HG02798 (cell line): ENCODE measurements around the gene MOB3A.

Experiments used
- ATAC-seq: cut with Tn5 transposase; IDR thresholded peaks from one replicate; pipeline ENCODE4 v1.9.1; 2021; ENCODE audit warnings: mild to moderate bottlenecking; ENCODE audit not compliant: unreplicated experiment, poor library complexity

MOB3A gene

DNA sequence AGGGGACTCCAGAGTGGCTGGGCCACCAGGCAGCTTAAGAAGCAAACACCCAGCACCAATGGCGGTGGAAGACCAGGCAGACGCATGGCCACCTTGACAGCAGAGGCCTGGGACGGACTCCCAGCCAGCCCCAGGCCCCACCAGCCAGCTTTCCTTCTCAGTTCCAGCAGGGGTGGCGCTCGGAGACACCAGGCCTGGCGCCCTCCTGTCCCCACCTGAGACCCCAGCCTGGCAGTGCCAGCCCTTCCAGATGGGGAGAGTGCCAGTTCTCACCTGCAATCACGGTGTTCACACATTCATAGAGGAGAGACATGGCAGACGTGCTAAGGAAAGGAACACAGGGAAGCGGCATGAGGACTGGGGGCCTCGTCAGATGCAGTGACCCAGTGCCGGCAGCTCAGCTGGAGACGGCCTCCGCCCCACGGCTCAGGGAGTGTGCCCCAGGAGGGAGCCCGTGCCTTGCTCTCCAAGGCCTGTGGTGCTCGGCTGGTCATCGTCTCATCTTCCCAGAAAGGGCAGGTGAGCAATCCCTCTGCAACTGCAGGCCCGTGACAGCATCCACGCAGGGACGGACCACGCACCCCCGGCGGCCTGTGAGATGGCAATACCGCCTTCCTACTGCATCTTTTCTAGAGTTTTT, 30.9 kb upstream of the MOB3A start:
- ATAC-seq: no peak

DNA sequence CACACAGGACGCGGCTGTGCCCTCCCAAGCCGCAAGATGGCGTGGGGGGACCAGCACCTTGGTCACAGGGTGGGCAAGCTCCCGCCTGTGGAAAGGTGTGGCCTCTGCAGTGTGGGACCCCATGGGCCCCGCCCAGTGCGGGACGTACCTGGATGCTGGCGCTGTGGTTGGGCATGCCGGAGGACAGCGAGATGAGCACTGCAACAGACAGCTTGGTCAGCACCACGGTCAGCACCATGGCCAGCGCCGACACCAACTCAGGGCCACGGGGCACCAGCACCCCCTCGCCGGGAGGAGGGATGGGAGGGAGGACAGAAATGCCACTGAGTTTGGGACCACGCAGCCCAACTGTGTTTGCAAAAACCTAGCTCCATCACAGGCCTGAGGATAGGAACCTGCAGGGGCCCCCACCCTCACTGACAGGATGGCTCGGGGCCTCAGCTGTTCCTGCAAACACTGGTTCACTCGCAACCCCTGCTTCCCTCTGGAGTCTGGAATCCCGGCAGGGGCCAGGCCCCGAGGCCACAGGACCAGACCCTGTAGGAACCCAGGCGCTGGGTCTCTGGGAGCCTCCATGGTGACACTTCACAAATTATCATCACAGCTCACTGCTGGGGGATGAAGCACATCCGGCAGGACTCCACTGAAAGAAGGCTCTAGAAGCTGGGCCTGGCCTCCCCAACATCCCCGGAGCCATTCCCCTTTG, 27.7 kb upstream of the MOB3A start:
- no peak for ATAC-seq

DNA sequence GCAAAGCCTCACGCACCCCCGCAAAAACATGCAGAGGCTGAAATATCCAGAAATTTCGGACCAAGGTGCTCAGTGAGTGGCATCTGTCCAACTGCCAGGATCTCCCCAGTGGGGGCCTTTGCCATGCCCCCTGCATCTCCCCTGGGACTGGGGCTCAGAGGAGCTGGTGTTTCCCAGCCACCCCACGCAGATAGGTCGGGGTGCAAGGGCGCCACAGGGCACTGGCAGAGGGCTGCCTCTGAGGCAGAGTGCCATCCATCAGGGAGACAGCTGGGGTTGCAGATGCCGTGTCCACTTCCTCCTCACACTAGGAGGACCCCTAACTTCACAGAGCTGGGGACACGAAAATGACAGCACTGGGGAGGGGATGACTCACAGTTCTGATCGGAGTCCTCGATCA, 26.9 kb upstream of the MOB3A start:
- ATAC-seq: no peak

DNA sequence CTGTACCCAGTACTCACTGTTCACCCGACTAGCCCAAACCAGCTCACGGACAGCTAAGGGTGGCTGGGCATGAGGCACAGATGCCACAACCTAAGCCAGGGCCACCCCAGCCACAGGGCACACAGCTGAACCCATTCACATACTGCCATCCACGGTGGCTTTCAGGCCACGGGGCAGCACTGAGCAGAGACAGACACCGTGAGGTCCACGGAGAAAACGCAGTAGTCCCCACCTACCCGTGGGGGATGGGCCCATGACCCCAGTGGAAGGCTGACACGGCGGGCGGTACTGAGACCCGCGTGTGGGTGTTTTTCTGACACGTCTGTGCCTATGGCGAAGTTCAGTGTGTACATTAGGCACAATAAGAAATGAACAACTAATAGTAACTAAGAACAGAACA, 26.1 kb upstream of the MOB3A start:
- ATAC-seq: no peak

DNA sequence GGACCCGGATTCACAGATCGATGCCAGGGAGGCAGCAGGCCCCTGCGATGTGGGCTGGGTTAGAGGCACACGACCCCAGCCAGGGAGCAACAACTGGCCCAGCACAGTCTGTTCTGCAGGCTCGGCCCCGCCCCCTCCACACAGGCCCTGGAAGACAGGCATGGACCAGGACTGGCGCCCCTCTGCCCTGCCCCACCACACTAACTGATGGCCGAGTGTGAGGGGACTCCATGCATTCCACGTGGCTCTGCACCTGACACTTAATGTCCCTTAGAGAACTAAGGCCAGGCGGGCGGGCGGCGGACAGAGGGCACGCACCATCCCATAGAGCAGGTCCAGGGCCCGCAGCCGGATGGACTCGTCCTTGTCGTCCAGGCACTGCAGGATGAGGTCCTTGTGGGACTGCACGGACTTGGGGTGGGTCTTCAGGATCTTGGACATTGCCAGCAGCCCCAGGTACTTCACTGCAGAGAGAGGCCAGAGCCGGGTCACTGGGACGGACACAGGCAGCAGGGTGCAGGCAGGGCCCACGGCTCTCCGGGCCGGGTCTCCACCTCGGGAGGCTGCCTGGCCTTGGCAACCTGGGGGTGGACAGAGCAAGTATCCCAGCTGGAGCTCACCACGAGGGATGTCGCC, 25.4 kb upstream of the MOB3A start:
- no peak for ATAC-seq

DNA sequence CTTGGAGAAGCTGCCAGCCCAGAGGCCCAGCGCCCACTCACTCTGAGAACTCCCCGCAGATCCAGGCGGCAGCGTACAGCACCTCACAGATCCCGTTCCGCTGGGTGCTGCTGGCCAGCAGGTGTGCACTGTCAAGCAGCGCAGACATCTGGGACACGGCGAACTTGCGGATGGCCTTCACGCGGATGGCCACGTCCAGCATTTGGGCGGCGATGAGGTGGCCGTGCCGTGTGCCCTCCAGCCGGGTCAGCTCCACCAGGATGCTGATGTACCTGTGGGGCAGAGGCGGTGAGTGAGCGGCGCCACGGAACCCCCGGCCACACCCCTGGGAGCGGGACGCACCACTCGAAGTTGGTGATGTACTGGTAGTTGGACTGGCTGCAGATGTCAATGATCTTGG, 24.7 kb upstream of the MOB3A start:
- no peak for ATAC-seq

DNA sequence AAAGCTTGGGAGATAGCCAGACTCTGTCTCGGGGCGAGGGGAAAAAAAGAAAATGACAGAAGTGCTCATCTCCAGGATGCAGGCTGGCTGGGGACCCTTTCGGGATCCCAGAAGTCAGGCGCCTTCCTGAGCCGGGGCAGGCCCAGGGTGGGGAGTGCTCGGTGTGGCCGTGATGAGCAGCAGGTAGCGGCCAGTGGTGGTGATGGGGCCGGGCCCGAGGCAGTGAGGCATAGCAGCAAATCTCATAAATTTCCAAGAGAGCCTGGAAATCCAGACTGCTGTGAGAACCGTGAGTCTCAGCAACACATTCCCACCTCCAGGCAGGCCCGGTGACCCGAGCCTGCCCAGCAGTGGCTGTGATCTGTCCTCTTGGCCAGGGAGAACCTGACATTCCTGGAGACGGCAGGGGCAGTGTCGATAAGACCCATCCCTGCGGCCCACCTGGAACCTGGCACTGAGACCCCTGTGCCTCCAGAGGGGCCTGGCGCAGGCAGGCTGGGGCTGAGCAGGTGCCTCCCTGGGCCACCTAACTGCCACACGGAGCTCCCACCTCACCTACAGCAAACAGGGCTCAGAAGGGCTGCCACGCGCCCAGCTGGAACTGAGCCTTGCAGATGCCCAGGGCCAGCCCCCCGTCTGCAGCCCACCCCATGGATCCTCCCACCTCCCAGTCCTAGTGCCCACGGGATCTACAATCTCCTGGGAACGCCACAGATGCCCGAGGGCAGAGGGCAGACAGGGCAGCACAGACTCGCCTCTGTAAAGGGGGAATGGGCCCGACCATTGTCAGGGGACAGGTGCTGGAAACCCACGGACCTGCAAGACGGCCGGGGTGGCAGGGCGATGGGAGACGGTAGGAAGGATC, 24.0 kb upstream of the MOB3A start:
- ATAC-seq: no peak

DNA sequence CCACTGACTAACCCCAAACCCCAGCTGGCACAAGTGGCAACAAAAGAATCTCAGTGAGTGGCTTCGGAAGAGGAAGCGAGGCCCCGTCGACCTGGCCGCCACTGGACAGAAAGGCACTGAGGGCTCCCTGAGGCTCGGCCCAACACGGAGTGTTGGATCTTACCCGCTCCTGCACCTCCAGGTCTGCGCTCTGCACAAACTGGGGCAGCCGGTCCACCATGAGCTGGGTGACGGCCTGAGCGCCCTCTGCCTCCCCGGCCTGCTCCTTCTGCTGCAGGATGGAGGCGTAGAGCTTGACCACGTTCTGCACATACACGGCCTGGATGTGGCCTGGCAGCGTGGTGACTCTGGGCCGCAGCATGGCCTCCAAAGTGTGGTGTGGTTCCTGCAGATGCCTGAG, 22.3 kb upstream of the MOB3A start:
- ATAC-seq: no peak

DNA sequence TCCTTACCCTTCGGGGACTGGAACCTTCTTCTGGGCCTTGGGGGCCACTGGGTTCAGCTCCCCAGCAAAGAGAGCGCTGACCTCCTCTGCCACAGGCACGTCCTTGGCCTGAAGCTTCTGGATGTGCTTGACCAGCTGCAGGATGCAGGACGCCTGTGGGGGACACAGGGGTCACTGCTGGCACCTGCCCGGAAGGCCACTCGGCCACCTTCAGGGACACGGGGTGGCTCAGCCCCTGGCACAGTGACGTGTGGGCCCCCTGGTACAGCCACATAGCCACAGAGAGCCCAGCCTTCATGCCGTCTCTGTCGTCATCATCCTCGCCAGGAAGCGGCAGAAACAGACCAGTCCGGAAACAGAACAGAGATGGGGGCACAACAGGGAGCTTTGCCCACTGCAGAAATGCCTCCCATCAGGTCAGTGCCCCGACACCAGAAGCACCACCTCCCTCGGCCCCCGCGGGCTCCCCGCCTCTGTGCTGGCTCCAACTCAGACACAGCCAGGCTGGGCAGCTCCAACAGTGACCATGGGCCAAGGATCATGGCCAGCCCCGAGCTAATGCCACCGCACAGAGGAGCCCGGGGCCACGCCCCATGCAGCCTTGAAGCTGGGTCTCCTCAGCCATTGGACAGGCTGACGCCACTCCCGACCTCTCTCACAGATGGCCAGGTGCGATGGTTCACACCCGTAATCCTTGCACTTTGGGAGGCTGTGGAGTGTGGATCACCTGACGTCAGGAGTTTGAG, 21.3 kb upstream of the MOB3A start:
- no peak for ATAC-seq

DNA sequence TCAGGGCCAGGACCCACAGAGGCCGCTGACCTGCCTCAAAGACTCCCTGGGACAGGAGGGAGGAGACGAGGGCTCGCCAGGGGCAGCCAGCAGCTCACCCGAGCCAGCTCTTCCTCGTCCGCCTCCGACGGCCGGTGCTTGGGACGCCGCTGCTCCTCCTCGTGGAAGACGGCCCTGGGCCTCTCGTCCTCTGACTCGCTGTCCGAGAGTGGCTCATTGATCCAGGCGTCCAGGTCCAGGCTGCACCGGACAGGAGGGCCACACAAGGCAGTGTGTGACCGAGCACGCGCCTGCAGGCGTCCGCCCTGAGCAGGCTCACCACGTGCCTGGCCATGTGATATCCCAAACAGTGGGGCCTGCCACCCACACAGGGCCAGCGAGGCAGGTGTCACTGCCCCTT, 20.4 kb upstream of the MOB3A start:
- no peak for ATAC-seq

DNA sequence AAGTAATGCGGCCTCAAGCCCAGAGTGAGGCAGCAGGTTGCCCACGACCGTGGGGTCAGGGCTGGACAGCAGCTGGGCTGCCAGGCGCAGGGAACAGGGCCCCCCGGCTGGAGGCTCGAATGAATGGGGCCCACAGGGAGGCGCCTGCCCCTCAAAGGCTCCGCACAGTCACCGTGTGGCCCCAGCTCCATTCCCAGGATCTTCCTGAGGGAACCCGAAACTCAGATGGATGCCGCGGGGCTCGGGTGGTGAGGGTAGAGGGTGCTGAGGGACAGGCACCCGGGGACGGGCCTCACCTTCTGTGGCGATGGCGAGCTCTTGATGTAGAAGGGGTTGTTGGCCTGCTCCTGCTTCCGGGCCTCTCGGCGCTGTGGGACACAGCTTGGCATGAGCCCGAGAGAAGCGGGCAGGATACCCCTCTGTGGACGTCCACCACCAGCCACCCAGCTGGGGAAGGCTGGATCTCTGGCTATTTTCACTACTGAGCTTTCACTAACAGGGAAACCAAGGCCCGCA, 19.8 kb upstream of the MOB3A start:
- no peak for ATAC-seq

DNA sequence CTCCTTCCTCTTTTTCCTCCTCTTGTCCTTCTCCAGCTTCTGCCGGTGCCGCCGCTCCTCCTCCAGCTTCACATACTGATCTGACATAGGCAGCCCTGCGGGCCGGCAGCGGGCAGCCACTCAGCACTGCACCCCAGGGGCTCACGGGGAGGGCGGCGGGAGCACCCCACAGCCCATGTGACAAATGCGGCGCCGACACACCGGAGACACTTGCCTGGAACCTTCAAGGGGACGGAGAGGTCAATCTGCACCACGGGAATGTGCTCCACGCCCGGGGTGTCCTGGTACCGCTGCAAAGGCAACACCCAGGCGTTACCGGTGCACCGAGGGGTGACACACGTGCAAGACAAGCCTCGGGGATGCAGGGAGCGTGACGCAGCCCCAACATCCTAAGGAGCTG, 19.2 kb upstream of the MOB3A start:
- no peak for ATAC-seq

DNA sequence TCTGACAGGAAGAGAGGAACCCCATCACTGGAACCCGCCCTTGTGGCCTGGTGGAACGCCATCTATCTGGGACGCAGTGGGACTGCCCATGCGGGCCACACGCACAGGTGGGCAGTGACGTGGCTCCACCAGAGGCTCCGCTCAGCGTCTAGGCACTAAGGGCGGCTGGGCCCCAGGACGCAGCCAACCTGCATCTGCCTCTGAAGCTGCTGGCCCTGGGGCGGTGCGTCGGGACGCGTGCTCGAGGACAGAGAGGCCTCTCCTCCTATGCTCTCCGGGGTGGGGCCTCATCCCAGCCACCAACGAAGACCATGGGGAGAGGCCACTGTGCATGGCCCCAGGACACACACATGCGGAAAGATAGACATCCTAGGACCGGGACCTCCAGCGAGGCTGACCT, 18.7 kb upstream of the MOB3A start:
- no peak for ATAC-seq

DNA sequence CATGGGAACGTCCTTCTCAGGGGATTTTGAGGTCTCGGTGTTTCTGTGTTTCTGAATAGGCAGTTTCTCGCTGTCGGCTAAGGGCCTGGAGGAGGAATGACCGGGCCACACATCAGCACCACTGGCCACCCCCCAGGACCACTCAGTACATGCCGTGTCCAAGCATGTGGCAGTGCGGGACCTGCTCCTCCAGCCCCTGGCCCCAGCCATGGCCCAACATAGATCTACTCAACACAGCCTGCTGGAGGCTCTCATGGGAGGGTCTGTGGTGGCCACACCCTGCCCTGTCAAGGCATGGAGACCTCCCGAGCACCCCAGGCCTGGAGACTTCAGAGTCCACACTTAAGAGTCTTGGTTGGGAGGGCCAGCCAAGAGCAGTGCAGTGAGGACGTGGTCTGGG, 18.1 kb upstream of the MOB3A start:
- ATAC-seq: no peak

DNA sequence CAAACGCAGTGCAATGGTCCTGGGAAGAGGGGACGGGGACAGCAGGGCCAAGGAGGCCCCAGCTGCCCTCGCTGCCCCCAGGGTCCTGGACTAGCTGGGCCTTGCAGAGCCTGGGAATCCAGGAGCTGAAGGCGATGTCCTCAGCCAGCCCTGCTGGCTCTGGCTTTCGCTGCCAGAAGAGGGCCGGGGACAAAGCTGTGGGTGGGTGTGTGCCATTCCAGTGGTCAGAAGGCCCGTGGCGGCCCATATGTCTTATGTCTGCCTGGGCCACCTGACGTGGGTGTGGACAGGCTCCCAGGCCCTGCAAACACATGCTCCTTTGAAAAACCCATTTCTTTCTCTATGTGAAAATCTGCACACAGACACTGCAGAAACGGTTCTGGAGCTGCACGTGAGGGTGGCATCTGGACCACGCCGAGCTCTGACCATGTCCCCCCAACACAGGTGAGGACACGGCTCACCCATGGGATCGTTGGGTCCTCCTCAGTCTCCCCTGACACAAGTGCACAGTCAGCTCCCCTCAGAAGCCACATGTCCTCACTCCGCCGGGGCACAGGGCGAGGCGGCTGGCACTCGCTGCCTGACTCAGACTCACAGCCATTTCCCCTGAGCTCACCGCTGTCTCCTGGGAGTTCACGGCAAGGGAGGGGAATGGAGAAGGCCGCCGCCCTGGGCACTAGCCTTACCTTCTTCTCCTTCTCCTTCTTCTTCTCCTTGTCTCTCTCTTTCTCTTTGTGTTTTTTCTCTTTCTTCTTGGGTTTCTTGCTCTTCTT, 17.5 kb upstream of the MOB3A start:
- ATAC-seq: no peak

DNA sequence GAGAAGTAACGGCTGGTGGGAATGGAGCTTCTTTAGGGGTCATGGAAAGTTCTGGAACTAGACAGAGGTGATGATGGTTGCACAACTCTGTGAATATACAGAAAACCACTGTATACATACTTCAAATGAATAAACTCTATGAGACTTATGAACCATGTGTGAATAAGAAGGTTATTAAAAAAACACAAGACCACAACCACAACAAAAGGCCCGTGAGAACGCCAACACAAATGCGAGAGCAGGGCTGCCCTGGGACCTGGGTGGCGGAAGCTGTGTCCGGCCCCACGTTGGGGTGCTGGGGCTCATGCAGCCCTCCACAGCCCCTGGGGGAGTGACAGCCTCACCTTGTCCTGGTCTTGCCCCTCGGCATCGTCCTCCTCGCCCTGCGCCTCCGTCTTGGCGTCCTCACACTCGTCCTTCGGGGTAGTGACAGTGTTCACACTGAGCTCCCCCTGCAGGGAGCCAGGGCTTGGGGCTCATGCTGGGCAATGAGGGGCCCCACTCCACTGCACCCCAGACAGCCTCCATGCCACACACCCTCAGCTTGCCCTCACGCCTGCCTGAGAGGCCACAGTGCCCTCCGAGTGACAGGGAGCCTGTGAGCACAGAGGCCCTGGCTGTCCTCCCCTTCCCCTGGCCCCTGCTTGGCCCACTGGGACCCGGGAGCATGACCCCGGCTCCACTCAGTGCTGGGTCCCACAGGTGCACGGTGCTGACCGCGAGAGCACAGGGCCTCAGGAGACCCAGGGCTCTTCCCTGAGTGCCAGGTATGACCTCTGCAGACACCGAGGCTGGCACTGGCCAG, 16.6 kb upstream of the MOB3A start:
- no peak for ATAC-seq

DNA sequence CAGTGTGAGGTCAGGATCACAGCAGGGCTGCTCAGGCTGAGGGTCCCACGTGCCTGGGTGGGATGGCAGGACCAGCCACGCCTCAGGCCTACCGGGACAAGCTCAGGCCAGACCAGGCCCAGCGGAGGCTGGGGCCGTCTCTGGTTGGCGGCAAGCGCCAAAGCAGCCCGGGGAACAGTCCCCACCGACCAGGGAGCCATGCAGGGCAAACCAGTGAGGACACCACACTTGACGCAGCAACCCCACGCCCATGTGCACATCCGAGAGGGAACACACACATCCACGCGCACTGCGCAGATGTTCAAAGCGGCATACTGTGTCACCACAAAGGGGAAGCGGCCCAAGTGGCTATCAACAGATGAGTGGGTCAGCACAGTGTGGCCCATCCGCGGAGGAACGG, 15.8 kb upstream of the MOB3A start:
- no peak for ATAC-seq

DNA sequence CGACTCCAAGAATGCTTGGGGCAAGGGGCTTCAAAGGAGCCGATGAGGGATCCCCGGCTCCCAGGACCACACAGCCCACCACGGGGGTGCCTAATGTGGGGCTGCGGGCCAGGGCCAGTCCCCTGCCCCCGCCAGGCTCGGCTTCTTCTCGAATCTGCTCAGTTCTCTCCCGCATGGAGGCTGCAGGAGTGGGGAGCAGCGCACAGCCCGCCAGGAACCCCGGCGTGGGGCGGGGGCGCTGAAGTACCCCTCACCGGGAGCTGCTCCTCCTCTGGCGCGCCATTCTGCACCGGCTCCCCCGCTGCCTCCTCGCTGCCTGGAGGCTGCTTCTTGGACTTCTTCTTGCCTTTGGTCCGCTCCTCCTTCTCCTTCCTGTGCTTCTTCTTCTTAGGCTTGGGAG, 15.3 kb upstream of the MOB3A start:
- no peak for ATAC-seq

DNA sequence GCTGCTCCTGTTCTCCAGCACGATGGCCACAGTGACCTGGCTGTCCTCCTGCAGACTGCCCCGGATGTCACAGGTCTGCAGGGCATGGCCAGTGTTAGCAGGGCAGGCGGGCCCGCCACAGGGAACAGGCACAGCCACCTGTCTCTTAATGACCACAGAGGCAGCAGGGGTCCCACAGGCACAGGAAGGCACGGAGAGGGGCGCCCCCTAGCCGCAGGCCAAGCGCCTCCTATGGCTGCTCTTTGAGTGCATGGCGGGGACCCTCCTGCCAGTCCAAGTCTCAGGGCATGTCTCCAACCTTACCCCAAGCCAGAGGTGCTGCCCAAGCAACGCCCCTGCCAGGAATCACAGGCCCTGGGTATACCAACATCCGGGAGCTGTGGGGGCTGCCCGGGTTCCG, 14.7 kb upstream of the MOB3A start:
- ATAC-seq: no peak
